Activated CD8-positive, alpha-beta T cell treated with anti-CD3 and anti-CD28 coated beads for 36 hours (primary cell): ENCODE results near the gene DPY19L1. TPM values are rescaled to one million over a fixed set of nuclear protein-coding genes. Genes with fewer than 3 reads are reported as not detected.
"Not testable (repeated sequence)": the region's sequence is repeated elsewhere in the genome, so short reads cannot be mapped to it uniquely, and the experiment has no call there.

Experiments used
- ATAC-seq: fragments of 200-7000 bp; cut with Tn5 transposase; one replicate; pipeline ENCODE4 v1.10.0; 2021; ENCODE audit warnings: mild to moderate bottlenecking, moderate library complexity
- CTCF ChIA-PET: fragments of 350-600 bp; sonication (Branson Sonifier 250); formaldehyde crosslinking; loops from one replicate; lab custom pipeline; 2021; ENCODE audit warnings: antibody characterized with exemption; lab: Charles Lee
- POLR2A ChIA-PET: fragments of 350-600 bp; sonication (Branson Sonifier 250); formaldehyde crosslinking; loops from one replicate; lab custom pipeline; 2021; ENCODE audit warnings: antibody characterized with exemption; lab: Charles Lee
- DNase-seq: peaks from one replicate; pipeline ENCODE4 v3.0.0-alpha.2; 2020
- H3K27ac Mint-ChIP-seq: one replicate; pipeline ENCODE4 v1.8.0; 2021; ENCODE audit warnings: mild to moderate bottlenecking, mixed read lengths
- H3K27me3 Mint-ChIP-seq: one replicate; pipeline ENCODE4 v1.8.0; 2021; ENCODE audit warnings: mixed read lengths
- H3K36me3 Mint-ChIP-seq: one replicate; pipeline ENCODE4 v1.8.0; 2021; ENCODE audit warnings: low read depth, mixed read lengths
- H3K4me1 Mint-ChIP-seq: one replicate; pipeline ENCODE4 v1.8.0; 2021; ENCODE audit warnings: low read depth, mixed read lengths
- H3K4me3 Mint-ChIP-seq: one replicate; pipeline ENCODE4 v1.8.0; 2021; ENCODE audit warnings: mild to moderate bottlenecking, moderate library complexity, mixed read lengths
- H3K9me3 Mint-ChIP-seq: one replicate; pipeline ENCODE4 v1.8.0; 2021; ENCODE audit warnings: mixed read lengths
- CTCF ChIP-seq: fragments of 200-600 bp; IDR thresholded peaks from one replicate; pipeline ENCODE4 v1.8.0; 2022; ENCODE audit warnings: antibody characterized with exemption, mild to moderate bottlenecking
- intact Hi-C: fragments of 100-400 bp; cut with micrococcal nuclease; formaldehyde crosslinking; loops from one replicate; pipeline ENCODE4 v1.10.0; 2022
- total RNA-seq, 2 experiments: library from RNA; stranded (reverse); gene quantifications; one replicate each; pipeline ENCODE4 v1.2.3, GENCODE V29; 2021

DPY19L1 gene
- total RNA-seq, 2 experiments from 2014 or later: 7.4 to 7.5 TPM

GRCh38 chr7:34949361-34949760 is 87.9 kb downstream of the DPY19L1 start:
- intact Hi-C loops: no loop called here
- DNase-seq (no peak), ATAC-seq (no peak)
- CTCF ChIA-PET: no interaction called here
- Mint-ChIP-seq H3K4me1 (no peaks in the 10 kb centered on the region), H3K4me3 (no peak overlapping the region), H3K36me3 (peaks cover 5% of the 10 kb centered on the region), H3K27me3 (no peaks in the 10 kb centered on the region), H3K27ac (no peak overlapping the region), H3K9me3 (no peaks in the 10 kb centered on the region)
- POLR2A ChIA-PET: no interaction called here
- no peak for TF ChIP-seq CTCF

- H3K36me3 Mint-ChIP-seq, POLR2A ChIA-PET, intact Hi-C loops, H3K27me3 Mint-ChIP-seq, H3K4me1 Mint-ChIP-seq, DNase-seq, CTCF ChIA-PET, H3K9me3 Mint-ChIP-seq, H3K27ac Mint-ChIP-seq, H3K4me3 Mint-ChIP-seq, ATAC-seq: not testable (repeated sequence)
These were observed 89.9 kb downstream of the DPY19L1 start for GRCh38 chr7:34947427-34947826.

GRCh38 chr7:34946486-34946885 is 90.8 kb downstream of the DPY19L1 start:
- H3K27me3 Mint-ChIP-seq: no peaks in the 10 kb centered on the region
- DNase-seq (no peak), ATAC-seq (no peak)
- H3K36me3 Mint-ChIP-seq: peaks cover 2% of the 10 kb centered on the region
- intact Hi-C loops: no loop called here
- H3K4me1 Mint-ChIP-seq: no peaks in the 10 kb centered on the region
- H3K9me3 Mint-ChIP-seq: no peaks in the 10 kb centered on the region
- no peak for TF ChIP-seq CTCF
- H3K27ac Mint-ChIP-seq: no peak overlapping the region
- no peak overlapping the region for H3K4me3 Mint-ChIP-seq
- CTCF ChIA-PET: no interaction called here
- POLR2A ChIA-PET: no interaction called here

GRCh38 chr7:34945894-34946477 is 91.3 kb downstream of the DPY19L1 start:
- ATAC-seq, CTCF ChIA-PET, H3K27me3 Mint-ChIP-seq, POLR2A ChIA-PET, DNase-seq, H3K9me3 Mint-ChIP-seq, intact Hi-C loops, H3K4me3 Mint-ChIP-seq, H3K36me3 Mint-ChIP-seq, H3K4me1 Mint-ChIP-seq, H3K27ac Mint-ChIP-seq: not testable (repeated sequence)

GRCh38 chr7:34939175-34939574 is 98.1 kb downstream of the DPY19L1 start:
- Mint-ChIP-seq H3K27ac (no peak overlapping the region), H3K27me3 (no peaks in the 10 kb centered on the region), H3K4me1 (no peaks in the 10 kb centered on the region), H3K9me3 (no peaks in the 10 kb centered on the region), H3K36me3 (peaks cover 11% of the 10 kb centered on the region), H3K4me3 (no peak overlapping the region)
- ChIA-PET CTCF (interaction anchor here (0.9 kb wide), 1 partner anchor 10 kb away, joined by 3 read pairs; no protein-coding TSS in a partner anchor), POLR2A (no interaction called here)
- no peak for DNase-seq
- ATAC-seq: no peak
- TF ChIP-seq CTCF: no peak
- intact Hi-C loops: no loop called here

GRCh38 chr7:34935735-34936165 is 101.5 kb downstream of the DPY19L1 start:
- H3K4me1 Mint-ChIP-seq, H3K27ac Mint-ChIP-seq, H3K27me3 Mint-ChIP-seq, H3K9me3 Mint-ChIP-seq, H3K4me3 Mint-ChIP-seq, intact Hi-C loops, CTCF ChIA-PET, DNase-seq, POLR2A ChIA-PET: not testable (repeated sequence)
- H3K36me3 Mint-ChIP-seq: peaks cover 13% of the 10 kb centered on the region
- ATAC-seq: peak; percentile 34
